ENCODE data around the gene THUMPD2. TPM values are rescaled to one million over a fixed set of nuclear protein-coding genes. Genes with fewer than 3 reads are reported as not detected.

THUMPD2 gene
- total RNA-seq, 1 experiment from 2014 or later = 11.3 TPM

DNA sequence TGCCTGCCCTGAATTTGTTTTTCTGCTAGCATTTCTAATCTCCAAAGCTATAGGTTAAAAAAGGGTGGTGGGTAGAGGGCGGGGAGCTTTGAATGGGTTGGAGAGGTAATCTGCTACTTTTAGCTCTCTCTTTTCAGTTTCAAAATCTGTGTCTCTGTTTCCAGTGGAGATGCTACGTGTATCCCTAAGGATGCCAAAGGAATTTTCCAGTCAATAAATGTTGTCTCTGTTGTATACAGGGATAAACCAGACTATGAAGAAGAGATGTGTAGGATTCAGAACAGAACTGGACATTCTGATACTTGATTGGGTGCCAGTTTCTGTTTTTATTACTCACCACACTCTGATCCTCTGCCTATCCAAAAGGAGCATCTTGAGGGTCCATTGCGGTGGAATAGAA lies 63.2 kb downstream of the THUMPD2 start:
- no peaks in the 10 kb centered on the region for H4K20me1 ChIP-seq (ENCODE audit: insufficient read depth)
- H3F3A ChIP-seq (ENCODE audit: insufficient read depth, low read depth) = no peaks in the 10 kb centered on the region
- H3K9me2 ChIP-seq (ENCODE audit: insufficient read depth) = no peaks in the 10 kb centered on the region
- no peaks in the 10 kb centered on the region for H3K9me3 ChIP-seq (ENCODE audit: insufficient read depth, low read depth)
- no peak for DNase-seq
- ChIA-PET CTCF (no interaction called here), POLR2A (ENCODE audit: unreplicated experiment) (interaction anchor here (0.7 kb wide), 1 partner anchor 22 kb away, joined by 3 read pairs; no protein-coding TSS in a partner anchor)
- TF ChIP-seq, protein P1, sequence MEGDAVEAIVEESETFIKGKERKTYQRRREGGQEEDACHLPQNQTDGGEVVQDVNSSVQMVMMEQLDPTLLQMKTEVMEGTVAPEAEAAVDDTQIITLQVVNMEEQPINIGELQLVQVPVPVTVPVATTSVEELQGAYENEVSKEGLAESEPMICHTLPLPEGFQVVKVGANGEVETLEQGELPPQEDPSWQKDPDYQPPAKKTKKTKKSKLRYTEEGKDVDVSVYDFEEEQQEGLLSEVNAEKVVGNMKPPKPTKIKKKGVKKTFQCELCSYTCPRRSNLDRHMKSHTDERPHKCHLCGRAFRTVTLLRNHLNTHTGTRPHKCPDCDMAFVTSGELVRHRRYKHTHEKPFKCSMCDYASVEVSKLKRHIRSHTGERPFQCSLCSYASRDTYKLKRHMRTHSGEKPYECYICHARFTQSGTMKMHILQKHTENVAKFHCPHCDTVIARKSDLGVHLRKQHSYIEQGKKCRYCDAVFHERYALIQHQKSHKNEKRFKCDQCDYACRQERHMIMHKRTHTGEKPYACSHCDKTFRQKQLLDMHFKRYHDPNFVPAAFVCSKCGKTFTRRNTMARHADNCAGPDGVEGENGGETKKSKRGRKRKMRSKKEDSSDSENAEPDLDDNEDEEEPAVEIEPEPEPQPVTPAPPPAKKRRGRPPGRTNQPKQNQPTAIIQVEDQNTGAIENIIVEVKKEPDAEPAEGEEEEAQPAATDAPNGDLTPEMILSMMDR (conservative IDR thresholded peaks at IDR 0.05) = no peak
- no peak for TF ChIP-seq EZH2 (IDR thresholded peaks at IDR 0.05; ENCODE audit: low read depth)
- no peaks in the 10 kb centered on the region for H3K36me3 ChIP-seq (ENCODE audit: low read depth)
- no peak overlapping the region for H2AFZ ChIP-seq
- H3K4me1 ChIP-seq (replicated peaks; ENCODE audit: insufficient read depth) = no peaks in the 10 kb centered on the region
- BruUV-seq (replicated peaks) = no TSS peak
- intact Hi-C loops (cut with micrococcal nuclease; ENCODE audit: unreplicated experiment) = no loop called here
- H3K4me3 ChIP-seq = no peak overlapping the region
- no peaks in the 10 kb centered on the region for H3K27me3 ChIP-seq (ENCODE audit: insufficient read depth, low read depth)
- H3K27ac ChIP-seq = no peak overlapping the region
- H3K79me2 ChIP-seq (ENCODE audit: low read depth) = no peaks in the 10 kb centered on the region
- no peak overlapping the region for H3K4me2 ChIP-seq

DNA sequence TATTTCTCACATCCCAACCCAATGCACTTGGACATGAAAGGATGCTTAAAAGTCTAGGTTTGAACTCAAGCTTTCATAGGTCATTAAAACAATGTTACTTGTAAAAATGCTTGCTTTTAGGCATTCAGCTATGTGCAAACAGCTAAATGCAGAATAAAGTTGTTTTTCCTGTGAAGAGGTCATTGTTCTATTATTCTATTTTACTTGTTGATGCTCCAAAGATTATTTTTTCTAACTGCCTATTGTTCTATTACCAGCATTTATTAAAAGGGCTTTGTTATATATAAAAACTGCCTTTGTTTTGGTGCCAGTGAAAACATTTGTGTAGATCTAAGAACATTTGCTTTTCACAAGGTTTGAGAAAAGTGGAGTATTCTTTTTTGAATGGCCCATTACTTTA lies 64.0 kb downstream of the THUMPD2 start:
- ChIA-PET POLR2A (ENCODE audit: unreplicated experiment) (no interaction called here), CTCF (no interaction called here)
- Histone ChIP-seq H3K27ac (no peak overlapping the region), H2AFZ (no peak overlapping the region), H3K4me1 (replicated peaks; ENCODE audit: insufficient read depth) (no peaks in the 10 kb centered on the region), H3F3A (ENCODE audit: insufficient read depth, low read depth) (no peaks in the 10 kb centered on the region), H3K4me2 (no peak overlapping the region), H4K20me1 (ENCODE audit: insufficient read depth) (no peaks in the 10 kb centered on the region), H3K9me3 (ENCODE audit: insufficient read depth, low read depth) (no peaks in the 10 kb centered on the region), H3K36me3 (ENCODE audit: low read depth) (no peaks in the 10 kb centered on the region), H3K79me2 (ENCODE audit: low read depth) (no peaks in the 10 kb centered on the region), H3K9me2 (ENCODE audit: insufficient read depth) (no peaks in the 10 kb centered on the region), H3K27me3 (ENCODE audit: insufficient read depth, low read depth) (no peaks in the 10 kb centered on the region), H3K4me3 (no peak overlapping the region)
- TF ChIP-seq EZH2 (IDR thresholded peaks at IDR 0.05; ENCODE audit: low read depth) = no peak
- DNase-seq = no peak
- intact Hi-C loops (cut with micrococcal nuclease; ENCODE audit: unreplicated experiment) = no loop called here
- no TSS peak for BruUV-seq (replicated peaks)

DNA sequence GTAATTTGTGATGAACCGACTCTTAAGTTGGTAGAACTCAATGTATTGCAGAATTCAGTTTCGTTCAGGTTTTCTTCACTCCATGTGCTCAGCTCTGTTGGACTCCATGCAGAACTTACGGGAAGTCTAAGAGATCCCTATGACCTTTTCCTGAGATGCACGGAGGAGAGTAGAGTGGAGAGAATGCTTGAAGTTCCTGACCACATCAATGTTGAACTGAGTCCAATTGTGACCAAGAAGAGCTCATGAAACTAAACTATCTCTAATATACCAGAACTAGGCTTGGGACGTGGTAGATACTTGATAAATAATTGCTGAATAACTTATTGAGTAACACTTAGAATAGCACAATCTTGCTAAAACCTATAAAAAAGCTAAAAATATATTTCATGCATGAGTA lies 66.1 kb downstream of the THUMPD2 start:
- Histone ChIP-seq H3K36me3 (ENCODE audit: low read depth) (no peaks in the 10 kb centered on the region), H3K79me2 (ENCODE audit: low read depth) (no peaks in the 10 kb centered on the region), H4K20me1 (ENCODE audit: insufficient read depth) (no peaks in the 10 kb centered on the region), H3F3A (ENCODE audit: insufficient read depth, low read depth) (no peaks in the 10 kb centered on the region), H3K9me2 (ENCODE audit: insufficient read depth) (no peaks in the 10 kb centered on the region), H3K4me3 (no peak overlapping the region), H3K4me1 (replicated peaks; ENCODE audit: insufficient read depth) (no peaks in the 10 kb centered on the region), H3K4me2 (no peak overlapping the region), H3K27me3 (ENCODE audit: insufficient read depth, low read depth) (no peaks in the 10 kb centered on the region), H3K27ac (no peak overlapping the region), H2AFZ (no peak overlapping the region), H3K9me3 (ENCODE audit: insufficient read depth, low read depth) (no peaks in the 10 kb centered on the region)
- no peak for TF ChIP-seq EZH2 (IDR thresholded peaks at IDR 0.05; ENCODE audit: low read depth)
- TF ChIP-seq, protein P1 (conservative IDR thresholded peaks at IDR 0.05) = no peak
- CTCF ChIA-PET = no interaction called here
- no TSS peak for BruUV-seq (replicated peaks)
- intact Hi-C loops (cut with micrococcal nuclease; ENCODE audit: unreplicated experiment) = no loop called here
- POLR2A ChIA-PET (ENCODE audit: unreplicated experiment) = no interaction called here
- DNase-seq = no peak

DNA sequence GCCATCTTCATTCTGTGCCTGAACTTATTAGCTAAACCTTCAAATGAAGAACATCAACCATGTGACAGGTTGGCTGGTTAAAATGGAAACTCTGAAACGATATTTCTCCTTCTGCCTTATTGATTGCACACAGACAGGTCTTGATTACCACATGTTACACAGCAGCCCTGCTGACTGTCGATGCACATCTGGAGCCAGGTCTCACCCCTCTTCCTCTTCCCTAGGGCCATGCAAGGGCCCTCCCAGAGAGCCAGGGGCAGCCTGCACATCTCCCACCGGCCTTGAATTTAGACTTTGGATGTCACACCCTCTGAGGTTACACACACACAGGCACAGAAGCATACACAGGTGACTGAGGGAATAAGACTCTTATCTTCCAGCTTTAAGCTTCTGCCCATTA lies 68.3 kb downstream of the THUMPD2 start:
- no peaks in the 10 kb centered on the region for H3K36me3 ChIP-seq (ENCODE audit: low read depth)
- ChIA-PET CTCF (no interaction called here), POLR2A (ENCODE audit: unreplicated experiment) (no interaction called here)
- TF ChIP-seq EZH2 (IDR thresholded peaks at IDR 0.05; ENCODE audit: low read depth) = no peak
- TF ChIP-seq, protein P1 (conservative IDR thresholded peaks at IDR 0.05) = no peak
- H3K9me3 ChIP-seq (ENCODE audit: insufficient read depth, low read depth) = no peaks in the 10 kb centered on the region
- DNase-seq = no peak
- intact Hi-C loops (cut with micrococcal nuclease; ENCODE audit: unreplicated experiment) = no loop called here
- H3K4me2 ChIP-seq = no peak overlapping the region
- H3K27ac ChIP-seq = no peak overlapping the region
- no peaks in the 10 kb centered on the region for H3K9me2 ChIP-seq (ENCODE audit: insufficient read depth)
- no peaks in the 10 kb centered on the region for H4K20me1 ChIP-seq (ENCODE audit: insufficient read depth)
- no peaks in the 10 kb centered on the region for H3K79me2 ChIP-seq (ENCODE audit: low read depth)
- no peaks in the 10 kb centered on the region for H3K4me1 ChIP-seq (replicated peaks; ENCODE audit: insufficient read depth)
- H3K27me3 ChIP-seq (ENCODE audit: insufficient read depth, low read depth) = no peaks in the 10 kb centered on the region
- no peak overlapping the region for H3K4me3 ChIP-seq
- H3F3A ChIP-seq (ENCODE audit: insufficient read depth, low read depth) = no peaks in the 10 kb centered on the region
- H2AFZ ChIP-seq = no peak overlapping the region
- BruUV-seq (replicated peaks) = no TSS peak
